IMR-90 (cell line): ENCODE results near the gene FARP1. TPM values are rescaled to one million over a fixed set of nuclear protein-coding genes. Genes with fewer than 3 reads are reported as not detected.

ENCODE experiments used
- ATAC-seq: fragments of 200-7000 bp; cut with Tn5 transposase; 2 replicates; pipeline ENCODE4 v1.9.1; 2020; ENCODE audit warnings: low read depth, mild to moderate bottlenecking, moderate library complexity
- BruUV-seq: library from RNA; stranded (reverse); fragments of 400-500 nt; replicated peaks from 2 replicates; lab custom pipeline; 2021; lab: Mats Ljungman, UMichigan
- CTCF ChIA-PET: fragments of 300-600 bp; formaldehyde crosslinking; extraction: SDS; loops from one replicate; lab custom pipeline; 2021; ENCODE audit warnings: antibody characterized with exemption; lab: Yijun Ruan, JAX
- POLR2A ChIA-PET: fragments of 300-600 bp; sonication (Branson Sonifier 250); formaldehyde crosslinking; loops from one replicate; lab custom pipeline; 2022; ENCODE audit warnings: antibody characterized with exemption; ENCODE audit not compliant: unreplicated experiment; lab: Charles Lee
- DNase-seq: peaks from one replicate; pipeline ENCODE4 v3.0.0; 2013
- H2AFZ ChIP-seq: replicated peaks from 2 replicates; pipeline ENCODE3; 2013; ENCODE audit warnings: low read length, mild to moderate bottlenecking; ENCODE audit not compliant: poor library complexity
- H2AK5ac ChIP-seq: 2 replicates; pipeline ENCODE4 v1.6.1; 2013; ENCODE audit warnings: low read depth, low read length, inconsistent platforms
- H2AK9ac ChIP-seq: replicated peaks from 2 replicates; pipeline ENCODE3; 2013; ENCODE audit warnings: mild to moderate bottlenecking, low read depth, low read length, moderate library complexity; ENCODE audit not compliant: poor library complexity
- H2BK120ac ChIP-seq: 2 replicates; pipeline ENCODE4 v1.6.1; 2013; ENCODE audit warnings: low read depth, low read length, inconsistent platforms
- H2BK15ac ChIP-seq: 3 replicates; pipeline ENCODE4 v1.6.1; 2013; ENCODE audit warnings: low read depth, low read length, inconsistent platforms
- H2BK20ac ChIP-seq: 2 replicates; pipeline ENCODE4 v1.6.1; 2013; ENCODE audit warnings: low read depth, mild to moderate bottlenecking, inconsistent platforms, low read length, moderate library complexity
- H2BK5ac ChIP-seq: 2 replicates; pipeline ENCODE4 v1.6.1; 2013; ENCODE audit warnings: mild to moderate bottlenecking, low read depth, low read length, inconsistent platforms; ENCODE audit not compliant: poor library complexity, severe bottlenecking
- H3K14ac ChIP-seq: replicated peaks from 2 replicates; pipeline ENCODE4 v1.6.1; 2013; ENCODE audit warnings: low read depth, low read length, inconsistent platforms
- H3K18ac ChIP-seq: 2 replicates; pipeline ENCODE4 v1.6.1; 2013; ENCODE audit warnings: low read depth, low read length, control low read depth
- H3K23ac ChIP-seq: 2 replicates; pipeline ENCODE4 v1.6.1; 2013; ENCODE audit warnings: low read depth, low read length, inconsistent platforms
- H3K27ac ChIP-seq: 2 replicates; pipeline ENCODE4 v1.5.1; 2013; ENCODE audit warnings: mild to moderate bottlenecking, control low read depth, low read length; ENCODE audit not compliant: insufficient read depth
- H3K27me3 ChIP-seq: 2 replicates; pipeline ENCODE4 v1.6.1; 2013; ENCODE audit warnings: low read length; ENCODE audit not compliant: control insufficient read depth, insufficient read depth
- H3K36me3 ChIP-seq: 2 replicates; pipeline ENCODE4 v1.6.1; 2013; ENCODE audit warnings: low read length, mixed read lengths; ENCODE audit not compliant: control insufficient read depth, insufficient read depth
- H3K4ac ChIP-seq: 2 replicates; pipeline ENCODE4 v1.6.1; 2013; ENCODE audit warnings: low read depth, low read length, inconsistent platforms
- H3K4me1 ChIP-seq: 2 replicates; pipeline ENCODE4 v1.6.1; 2013; ENCODE audit warnings: low read length, mixed read lengths; ENCODE audit not compliant: control insufficient read depth, insufficient read depth
- H3K4me2 ChIP-seq: 2 replicates; pipeline ENCODE4 v1.6.1; 2013; ENCODE audit warnings: low read depth, mild to moderate bottlenecking, control low read depth, low read length, moderate library complexity
- H3K4me3 ChIP-seq: 2 replicates; pipeline ENCODE4 v1.5.1; 2013; ENCODE audit warnings: low read depth, mild to moderate bottlenecking, control low read depth, low read length, moderate library complexity; ENCODE audit not compliant: insufficient read depth
- H3K56ac ChIP-seq: 2 replicates; pipeline ENCODE4 v1.6.1; 2013; ENCODE audit warnings: low read length, inconsistent platforms; ENCODE audit not compliant: insufficient read depth; ENCODE audit errors: extremely low read depth
- H3K79me1 ChIP-seq, 2 experiments: 2 replicates each; pipeline ENCODE4 v1.6.1; 2013; ENCODE audit warnings: low read length in 2 of 2, inconsistent platforms in 1 of 2, low read depth in 1 of 2
- H3K9ac ChIP-seq: 2 replicates; pipeline ENCODE4 v1.6.1; 2013; ENCODE audit warnings: low read depth, low read length, control low read depth
- H3K9me1 ChIP-seq: 2 replicates; pipeline ENCODE4 v1.6.1; 2013; ENCODE audit warnings: low read length, inconsistent platforms; ENCODE audit not compliant: insufficient read depth
- H3K9me3 ChIP-seq: 2 replicates; pipeline ENCODE4 v1.6.1; 2013; ENCODE audit warnings: low read length; ENCODE audit not compliant: control insufficient read depth, insufficient read depth
- H4K20me1 ChIP-seq: 2 replicates; pipeline ENCODE4 v1.6.1; 2013; ENCODE audit warnings: low read length, inconsistent platforms; ENCODE audit not compliant: insufficient read depth
- H4K5ac ChIP-seq: 2 replicates; pipeline ENCODE4 v1.6.1; 2013; ENCODE audit warnings: mild to moderate bottlenecking, low read depth, low read length, control low read depth
- H4K8ac ChIP-seq, 2 experiments: 2 replicates each; pipeline ENCODE4 v1.6.1; 2013; ENCODE audit warnings: low read depth in 2 of 2, low read length in 2 of 2, control low read depth in 1 of 2, inconsistent platforms in 1 of 2
- H4K91ac ChIP-seq: 2 replicates; pipeline ENCODE4 v1.6.1; 2013; ENCODE audit warnings: low read depth, low read length, inconsistent platforms; ENCODE audit not compliant: insufficient read depth
- CEBPB ChIP-seq: IDR thresholded peaks from 2 replicates; pipeline ENCODE4 v1.6.1; 2012; ENCODE audit warnings: low read depth, low read length, improper control_type of control experiment
- CHD1 ChIP-seq: IDR thresholded peaks from 2 replicates; pipeline ENCODE4 v1.6.1; 2012; ENCODE audit warnings: low read depth, low read length, improper control_type of control experiment
- ELK1 ChIP-seq: fragments of 150-350 bp; IDR thresholded peaks from 2 replicates; pipeline ENCODE4 v1.6.1; 2016; ENCODE audit warnings: low read depth, mild to moderate bottlenecking, low read length, moderate library complexity, borderline replicate concordance
- FOS ChIP-seq: fragments of 150-350 bp; IDR thresholded peaks from 2 replicates; pipeline ENCODE4 v1.6.1; 2016; ENCODE audit warnings: low read depth, low read length
- MAFK ChIP-seq: IDR thresholded peaks from 2 replicates; pipeline ENCODE4 v1.6.1; 2012; ENCODE audit warnings: low read depth, low read length, improper control_type of control experiment
- MAZ ChIP-seq: IDR thresholded peaks from 2 replicates; pipeline ENCODE4 v1.6.1; 2012; ENCODE audit warnings: low read depth, mild to moderate bottlenecking, low read length, improper control_type of control experiment, moderate library complexity, borderline replicate concordance
- MXI1 ChIP-seq: IDR thresholded peaks from 2 replicates; pipeline ENCODE4 v1.6.1; 2012; ENCODE audit warnings: low read depth, mild to moderate bottlenecking, low read length, moderate library complexity, borderline replicate concordance
- NFE2L2 ChIP-seq: fragments of 150-350 bp; IDR thresholded peaks from 2 replicates; pipeline ENCODE4 v1.6.1; 2016; ENCODE audit warnings: low read depth, mild to moderate bottlenecking, low read length
- POLR2A ChIP-seq: IDR thresholded peaks from 2 replicates; pipeline ENCODE4 v1.6.1; 2012; ENCODE audit warnings: mild to moderate bottlenecking, low read depth, low read length
- RAD21 ChIP-seq: IDR thresholded peaks from 2 replicates; pipeline ENCODE4 v1.6.1; 2012; ENCODE audit warnings: low read length, improper control_type of control experiment
- RCOR1 ChIP-seq: IDR thresholded peaks from 2 replicates; pipeline ENCODE4 v1.6.1; 2012; ENCODE audit warnings: mild to moderate bottlenecking, low read length, improper control_type of control experiment; ENCODE audit not compliant: insufficient replicate concordance
- RFX5 ChIP-seq: IDR thresholded peaks from 2 replicates; pipeline ENCODE4 v1.8.0; 2012; ENCODE audit warnings: low read depth, mild to moderate bottlenecking, low read length, moderate library complexity
- SMC3 ChIP-seq: fragments of 150-350 bp; IDR thresholded peaks from 2 replicates; pipeline ENCODE4 v1.6.1; 2016; ENCODE audit warnings: low read depth, mild to moderate bottlenecking, antibody characterized with exemption, low read length, moderate library complexity
- USF2 ChIP-seq: fragments of 150-350 bp; IDR thresholded peaks from 2 replicates; pipeline ENCODE4 v1.6.1; 2017; ENCODE audit warnings: mild to moderate bottlenecking, antibody characterized with exemption, low read length, low read depth
- WGBS, 2 experiments: methylation state at CpG; one replicate each; pipeline versions ENCODE4 v1.1.5 to v1.1.7; 2013; ENCODE audit warnings: missing lambda C conversion rate in 2 of 2; ENCODE audit not compliant: insufficient read length in 1 of 2; ENCODE audit errors: extremely low coverage in 2 of 2; 5-methylcytosine and 5-hydroxymethylcytosine counted together
- dilution Hi-C: fragments of 300-500 bp; cut with HindIII; formaldehyde crosslinking; loops from one replicate; pipeline ENCODE4 v1.14.3; 2018; ENCODE audit warnings: low sequenced_read_pairs; ENCODE audit not compliant: unreplicated experiment
- in situ Hi-C: fragments of 300-500 bp; cut with MboI; formaldehyde crosslinking; loops from 3 replicates; pipeline ENCODE4 v1.14.3; 2019; ENCODE audit warnings: low sequenced_read_pairs, inconsistent platforms, mixed read lengths
- intact Hi-C: fragments of 100-400 bp; cut with micrococcal nuclease; formaldehyde crosslinking; loops from 2 replicates; pipeline ENCODE4 v1.10.0; 2022
- polyA plus RNA-seq, 3 experiments: library from polyadenylated mRNA; depleted of rRNA; stranded (reverse); fragments of >200 nt; gene quantifications; 2 replicates each; pipeline ENCODE4 v1.2.3, GENCODE V29; 2012; ENCODE audit warnings: low replicate concordance in 1 of 3
- total RNA-seq: library from RNA; depleted of rRNA; stranded (reverse); fragments of >200 nt; gene quantifications from 2 replicates; pipeline ENCODE4 v1.2.3, GENCODE V29; 2012
- TF ChIP-seq, protein P1 (sequence below): conservative IDR thresholded peaks from 2 replicates; pipeline ENCODE4 v1.5.1; 2012; ENCODE audit warnings: mild to moderate bottlenecking, low read depth, low read length, improper control_type of control experiment

Gene FARP1
- total and polyA plus RNA-seq, 2 of the 4 experiments (the other 2 are of a cell fraction) = 39.6 to 57.0 TPM

DNA sequence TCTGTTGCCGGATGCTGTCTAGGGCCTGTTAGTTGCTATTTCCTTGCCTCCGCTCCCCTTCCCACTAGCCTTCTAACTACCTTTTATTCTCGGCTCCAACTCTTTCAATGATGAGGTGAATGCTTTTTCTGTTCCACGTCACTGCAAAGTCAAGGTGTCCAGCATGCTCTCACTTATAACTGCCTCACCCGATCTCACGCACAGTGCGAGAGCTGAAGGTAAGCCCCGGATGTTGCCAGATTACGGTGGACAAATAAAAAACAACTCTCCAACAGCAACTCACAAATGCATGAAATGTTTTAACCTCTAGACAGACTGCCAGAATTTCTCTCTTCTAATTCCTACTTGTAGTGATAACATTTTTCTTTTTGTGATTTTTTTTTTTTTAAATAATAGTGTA, 264.1 kb downstream of the FARP1 start:
- H2BK20ac ChIP-seq = no peak overlapping the region
- WGBS, 2 experiments = no CpG with 5 or more reads among the region's 9 CpGs
- peaks cover 3% of the 10 kb centered on the region; the same call in 1 of the 2 replicates for H4K20me1 ChIP-seq
- H2BK5ac ChIP-seq = no peak overlapping the region
- H2BK120ac ChIP-seq = no peak overlapping the region
- no peak overlapping the region for H3K9ac ChIP-seq
- TF ChIP-seq NFE2L2 (no peak), RAD21 (no peak), MXI1 (no peak), MAZ (no peak), CEBPB (no peak), CHD1 (no peak), RFX5 (no peak), RCOR1 (no peak), POLR2A (no peak), FOS (no peak), MAFK (no peak), USF2 (no peak), SMC3 (no peak), ELK1 (no peak)
- TF ChIP-seq, protein P1, sequence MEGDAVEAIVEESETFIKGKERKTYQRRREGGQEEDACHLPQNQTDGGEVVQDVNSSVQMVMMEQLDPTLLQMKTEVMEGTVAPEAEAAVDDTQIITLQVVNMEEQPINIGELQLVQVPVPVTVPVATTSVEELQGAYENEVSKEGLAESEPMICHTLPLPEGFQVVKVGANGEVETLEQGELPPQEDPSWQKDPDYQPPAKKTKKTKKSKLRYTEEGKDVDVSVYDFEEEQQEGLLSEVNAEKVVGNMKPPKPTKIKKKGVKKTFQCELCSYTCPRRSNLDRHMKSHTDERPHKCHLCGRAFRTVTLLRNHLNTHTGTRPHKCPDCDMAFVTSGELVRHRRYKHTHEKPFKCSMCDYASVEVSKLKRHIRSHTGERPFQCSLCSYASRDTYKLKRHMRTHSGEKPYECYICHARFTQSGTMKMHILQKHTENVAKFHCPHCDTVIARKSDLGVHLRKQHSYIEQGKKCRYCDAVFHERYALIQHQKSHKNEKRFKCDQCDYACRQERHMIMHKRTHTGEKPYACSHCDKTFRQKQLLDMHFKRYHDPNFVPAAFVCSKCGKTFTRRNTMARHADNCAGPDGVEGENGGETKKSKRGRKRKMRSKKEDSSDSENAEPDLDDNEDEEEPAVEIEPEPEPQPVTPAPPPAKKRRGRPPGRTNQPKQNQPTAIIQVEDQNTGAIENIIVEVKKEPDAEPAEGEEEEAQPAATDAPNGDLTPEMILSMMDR = no peak
- no peak overlapping the region for H3K4me2 ChIP-seq
- H4K8ac ChIP-seq = no peak overlapping the region
- no peak overlapping the region for H2BK15ac ChIP-seq
- H3K4me3 ChIP-seq = no peak overlapping the region
- no peak overlapping the region for H2AK5ac ChIP-seq
- H3K27ac ChIP-seq = no peak overlapping the region
- H3K14ac ChIP-seq = no peak overlapping the region
- BruUV-seq = no TSS peak
- peaks cover 19% of the 10 kb centered on the region for H3K9me1 ChIP-seq
- no peak overlapping the region for H3K4ac ChIP-seq
- CTCF ChIA-PET = interaction anchor here (0.6 kb wide), 1 partner anchor 429 kb away, joined by 3 read pairs; no protein-coding TSS in a partner anchor
- intact Hi-C loops (no loop called here), dilution Hi-C loops (no loop called here), in situ Hi-C loops (no loop called here)
- peak overlapping the region; percentile 15 for H2AK9ac ChIP-seq
- H4K91ac ChIP-seq = no peak overlapping the region
- peaks cover 11 to 34% of the 10 kb centered on the region in 2 experiments; a peak in 3 of 4 replicates for H3K79me1 ChIP-seq
- POLR2A ChIA-PET = no interaction called here
- peaks cover 44% of the 10 kb centered on the region for H3K36me3 ChIP-seq
- no peak overlapping the region for H4K5ac ChIP-seq
- H3K56ac ChIP-seq = no peak overlapping the region
- no peak for DNase-seq
- H3K4me1 ChIP-seq = no peaks in the 10 kb centered on the region
- H3K27me3 ChIP-seq = no peaks in the 10 kb centered on the region
- H3K9me3 ChIP-seq = no peaks in the 10 kb centered on the region
- no peak overlapping the region for H2AFZ ChIP-seq
- no peak for ATAC-seq
- H3K23ac ChIP-seq = no peak overlapping the region
- no peak overlapping the region for H3K18ac ChIP-seq
